GM18505 (cell line): ENCODE results near the gene ARNT2.

Experiments used
- ATAC-seq: cut with Tn5 transposase; IDR thresholded peaks from one replicate; pipeline ENCODE4 v1.9.1; 2021; ENCODE audit not compliant: unreplicated experiment
- POLR2A ChIP-seq: IDR thresholded peaks from 4 replicates; pipeline ENCODE4 v1.6.1; 2011; ENCODE audit warnings: borderline replicate concordance; ENCODE audit not compliant: insufficient read depth, insufficient read length; ENCODE audit errors: extremely low read depth

ARNT2 gene

DNA sequence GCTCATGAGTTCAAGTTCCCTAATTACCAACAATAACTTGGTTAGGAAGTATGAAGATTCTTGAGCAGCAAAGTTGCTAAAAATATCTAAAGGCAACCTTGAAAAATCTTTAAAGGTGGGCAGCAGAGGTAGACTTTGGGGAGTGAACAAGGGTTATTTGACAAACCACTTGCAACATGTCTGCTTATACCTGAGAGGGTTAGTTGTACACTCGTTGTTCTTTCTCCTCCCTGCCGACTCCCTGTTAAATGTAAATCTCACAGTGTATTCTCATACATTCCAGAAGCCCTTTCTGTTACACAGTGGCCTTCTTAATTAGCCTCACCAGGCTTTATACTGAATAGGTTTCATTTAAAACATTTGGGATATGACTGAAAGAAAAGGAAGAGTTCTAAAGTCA lies 121.7 kb downstream of the ARNT2 start:
- TF ChIP-seq POLR2A = no peak
- ATAC-seq = no peak

- TF ChIP-seq POLR2A = no peak
- no peak for ATAC-seq
Observed at GRCh38 chr15:80526556-80527340, 122.6 kb downstream of the ARNT2 start.

- ATAC-seq = no peak
- no peak for TF ChIP-seq POLR2A
Observed at GRCh38 chr15:80527406-80527805, 123.2 kb downstream of the ARNT2 start.

DNA sequence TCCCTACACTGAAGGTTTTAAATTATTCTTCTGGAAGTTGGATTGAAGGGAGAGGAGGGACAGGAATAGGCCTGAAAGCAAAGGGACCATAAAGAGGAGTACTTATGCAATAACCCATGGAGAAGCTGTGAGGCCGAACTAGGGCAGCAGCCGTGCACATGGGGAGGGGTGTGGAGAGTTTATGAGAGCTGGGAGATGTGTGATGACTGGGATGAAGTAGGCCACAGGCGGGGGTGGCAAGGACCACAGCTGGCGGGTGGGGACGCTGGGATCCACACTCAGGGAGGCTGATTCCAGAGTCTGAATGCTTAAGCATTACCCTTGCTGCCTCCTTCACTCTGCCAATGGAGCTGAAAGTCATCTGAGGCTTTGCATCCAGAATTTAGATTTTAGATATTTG lies 123.8 kb downstream of the ARNT2 start:
- no peak for TF ChIP-seq POLR2A
- ATAC-seq = no peak

DNA sequence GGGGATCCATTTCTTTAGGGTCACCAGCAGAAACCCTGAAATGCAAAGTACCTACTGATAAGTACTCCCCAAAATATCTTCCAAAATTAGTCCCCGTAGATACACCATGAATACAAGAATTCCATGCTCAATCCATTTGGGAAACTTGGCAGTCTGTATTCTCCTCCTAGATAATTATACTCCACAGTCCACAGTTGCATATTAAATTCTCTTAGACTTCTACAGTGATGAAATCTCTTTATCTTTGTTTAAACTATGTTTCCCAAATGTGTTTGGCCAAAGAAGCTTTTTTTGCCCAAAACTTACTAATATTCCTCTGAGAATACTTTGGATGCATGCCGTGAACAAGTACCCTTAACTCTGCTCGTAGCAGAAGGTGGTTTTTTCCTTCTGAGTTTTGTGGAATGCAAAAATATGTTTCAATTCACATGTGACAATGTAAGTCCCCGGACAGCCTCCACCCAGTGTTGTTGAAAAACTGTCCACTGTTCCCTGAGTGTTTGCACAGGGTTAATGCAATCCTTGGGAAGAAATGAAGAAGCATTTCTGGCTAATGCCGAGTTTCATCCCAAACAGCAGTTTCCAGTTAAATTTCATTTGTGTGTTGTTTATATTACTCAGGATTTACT lies 126.7 kb downstream of the ARNT2 start:
- ATAC-seq = no peak
- no peak for TF ChIP-seq POLR2A

GRCh38 chr15:80531388-80531787 lies 127.2 kb downstream of the ARNT2 start:
- no peak for TF ChIP-seq POLR2A

GRCh38 chr15:80531796-80532195 lies 127.6 kb downstream of the ARNT2 start:
- TF ChIP-seq POLR2A = no peak
- ATAC-seq = no peak

More at GRCh38 chr15:80531388-80531787, 127.2 kb downstream of the ARNT2 start:
- no peak for ATAC-seq

- ATAC-seq = no peak
- TF ChIP-seq POLR2A = no peak
Observed at GRCh38 chr15:80533790-80534333, 129.7 kb downstream of the ARNT2 start.

GRCh38 chr15:80536231-80536630 lies 132.0 kb downstream of the ARNT2 start:
- ATAC-seq = no peak
- TF ChIP-seq POLR2A = no peak

DNA sequence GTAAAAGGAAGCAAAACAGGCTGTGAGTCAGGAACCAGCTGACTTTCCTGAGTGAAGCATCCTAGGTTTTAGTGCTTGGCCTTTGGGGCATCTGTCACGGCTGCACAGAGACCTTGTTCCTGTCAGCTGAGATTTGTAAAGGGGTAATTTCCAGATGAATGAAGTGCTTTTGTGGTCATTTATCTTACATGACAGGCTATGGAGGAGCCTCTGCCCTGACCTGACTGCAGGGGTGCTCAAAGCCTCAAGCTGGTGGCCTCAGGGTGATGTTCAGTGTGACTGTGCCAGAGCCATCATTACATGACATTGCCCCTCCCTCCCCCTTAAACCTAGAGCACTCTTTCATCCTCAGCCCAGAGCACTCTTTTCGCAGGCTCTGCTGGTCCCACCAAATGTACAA lies 132.5 kb downstream of the ARNT2 start:
- no peak for TF ChIP-seq POLR2A
- no peak for ATAC-seq

DNA sequence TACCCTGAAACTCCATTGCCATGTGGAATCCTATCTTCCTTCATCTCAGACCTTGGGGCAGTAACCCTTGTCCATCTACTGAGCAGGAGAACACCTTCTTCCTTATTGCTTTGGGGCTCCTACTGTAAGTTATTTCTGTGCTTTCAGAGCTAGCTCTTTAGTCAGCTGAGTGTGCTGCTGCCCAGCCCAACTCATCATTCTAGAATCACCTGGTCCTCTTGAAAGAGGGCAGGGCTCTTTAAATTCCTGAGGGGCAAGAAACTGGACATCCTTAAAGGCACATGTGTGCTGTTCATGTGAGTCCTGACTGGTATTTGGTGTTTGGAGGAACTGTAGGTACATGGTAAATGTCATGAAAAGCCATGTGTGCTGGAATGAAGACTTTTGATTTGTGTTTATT lies 140.9 kb downstream of the ARNT2 start:
- no peak for TF ChIP-seq POLR2A

GRCh38 chr15:80547264-80547663 lies 143.1 kb downstream of the ARNT2 start:
- TF ChIP-seq POLR2A = no peak
- no peak for ATAC-seq

More for the DNA sequence above, 140.9 kb downstream of the ARNT2 start:
- no peak for ATAC-seq

DNA sequence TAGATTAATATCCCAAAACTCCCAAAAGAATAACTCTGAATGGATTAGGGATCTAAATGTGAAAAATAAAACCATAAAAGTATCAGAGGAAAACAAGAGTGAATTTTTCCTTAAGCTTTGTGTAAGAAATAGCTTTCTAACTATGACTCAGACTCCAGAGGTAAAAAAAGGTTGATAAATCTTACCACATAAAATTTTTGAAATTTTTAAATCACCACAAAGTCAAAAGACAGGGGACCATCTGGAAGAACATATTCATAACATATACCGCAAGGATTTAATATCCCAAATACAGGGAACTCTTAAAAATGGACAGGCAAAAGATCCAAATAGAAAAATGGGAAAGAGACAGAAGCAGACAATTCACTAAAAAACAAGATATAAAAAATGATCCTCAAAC lies 145.0 kb downstream of the ARNT2 start:
- ATAC-seq = no peak
- no peak for TF ChIP-seq POLR2A

GRCh38 chr15:80549654-80550053 lies 145.5 kb downstream of the ARNT2 start:
- no peak for TF ChIP-seq POLR2A
- no peak for ATAC-seq
